Sciatic nerve (tissue), 1 donor: ENCODE measurements around the gene PPP1R15A. TPM values are rescaled to one million over a fixed set of nuclear protein-coding genes. Genes with fewer than 3 reads are reported as not detected.

Source experiments
- total RNA-seq: library from RNA; stranded (reverse); fragmentation: NEBNext Ultra II Directional; extraction: Animal tissue kit (Norgen Biotek cat#: 25700); gene quantifications from one replicate; pipeline ENCODE4 v1.2.1, GENCODE V29; 2021
- donor health status: DM: no; HTN: no; CAD: no.

The PPP1R15A gene
- total RNA-seq, 1 donor from 2014 or later, result 95.8 TPM

Other genes with a start within 250 kb of the PPP1R15A start
- 13.7 TPM for gene DBP, start 235.0 kb upstream of the PPP1R15A start, total RNA-seq
- gene CA11, start 226.2 kb upstream of the PPP1R15A start, total RNA-seq, result 10.5 TPM
- 1.4 TPM for gene NTN5, start 199.4 kb upstream of the PPP1R15A start, total RNA-seq
- not detected for gene FUT2, start 176.4 kb upstream of the PPP1R15A start, total RNA-seq
- 5.8 TPM for gene MAMSTR, start 152.7 kb upstream of the PPP1R15A start, total RNA-seq
- gene RASIP1, start 131.8 kb upstream of the PPP1R15A start, total RNA-seq, result 28.0 TPM
- 0.27 TPM for gene IZUMO1, start 125.5 kb upstream of the PPP1R15A start, total RNA-seq
- 3.6 TPM for gene FUT1, start 119.8 kb upstream of the PPP1R15A start, total RNA-seq
- gene FGF21, start 116.9 kb upstream of the PPP1R15A start, total RNA-seq, result not detected
- 38.0 TPM for gene BCAT2, start 61.4 kb upstream of the PPP1R15A start, total RNA-seq
- 22.2 TPM for gene HSD17B14, start 35.9 kb upstream of the PPP1R15A start, total RNA-seq
- 519 TPM for gene PLEKHA4, start 3.8 kb upstream of the PPP1R15A start, total RNA-seq
- gene TULP2, start 26.3 kb downstream of the PPP1R15A start, total RNA-seq, result 1.1 TPM
- gene NUCB1, start 27.9 kb downstream of the PPP1R15A start, total RNA-seq, result 262 TPM
- 1.1 TPM for gene DHDH, start 61.3 kb downstream of the PPP1R15A start, total RNA-seq
- 48.0 TPM for gene BAX, start 82.5 kb downstream of the PPP1R15A start, total RNA-seq
- gene FTL, start 92.9 kb downstream of the PPP1R15A start, total RNA-seq, result 3,094 TPM
- gene GYS1, start 120.9 kb downstream of the PPP1R15A start, total RNA-seq, result 42.0 TPM
- 29.9 TPM for gene RUVBL2, start 121.5 kb downstream of the PPP1R15A start, total RNA-seq
- gene LHB, start 144.7 kb downstream of the PPP1R15A start, total RNA-seq, result not detected
- gene CGB3, start 151.9 kb downstream of the PPP1R15A start, total RNA-seq, result not detected
- not detected for gene CGB2, start 159.5 kb downstream of the PPP1R15A start, total RNA-seq
- not detected for gene CGB1, start 164.5 kb downstream of the PPP1R15A start, total RNA-seq
- not detected for gene CGB5, start 171.4 kb downstream of the PPP1R15A start, total RNA-seq
- not detected for gene CGB8, start 176.7 kb downstream of the PPP1R15A start, total RNA-seq
- gene CGB7, start 185.3 kb downstream of the PPP1R15A start, total RNA-seq, result not detected
- not detected for gene NTF4, start 192.4 kb downstream of the PPP1R15A start, total RNA-seq
- gene KCNA7, start 200.3 kb downstream of the PPP1R15A start, total RNA-seq, result not detected
- gene SNRNP70, start 213.0 kb downstream of the PPP1R15A start, total RNA-seq, result 299 TPM
- gene LIN7B, start 241.9 kb downstream of the PPP1R15A start, total RNA-seq, result 9.8 TPM
- 0.67 TPM for gene C19orf73, start 246.7 kb downstream of the PPP1R15A start, total RNA-seq
- gene PPFIA3, start 247.1 kb downstream of the PPP1R15A start, total RNA-seq, result 6.3 TPM